ENCODE measurements around the gene DEFB128.
A peak's percentile ranks its signal among the peaks of the same experiment; 100 is the strongest.
"Not testable (repeated sequence)": the region's sequence is repeated elsewhere in the genome, so short reads cannot be mapped to it uniquely, and the experiment has no call there.

The DEFB128 gene

GRCh38 chr20:189611-190010, at the start of gene DEFB128:
DEFB128 (minus strand) TSS chr20:189711; CDS start chr20:189623, 88 bp downstream.
- DNase-seq (ENCODE audit: low spot score): no peak

GRCh38 chr20:237929-238328, 48.4 kb upstream of the DEFB128 start:
- no peak for DNase-seq (ENCODE audit: low spot score)

- no peak for DNase-seq (ENCODE audit: low spot score)
Observed at GRCh38 chr20:237489-237888, 48.0 kb upstream of the DEFB128 start.

- DNase-seq (ENCODE audit: low spot score): no peak
Observed at GRCh38 chr20:235891-236290, 46.4 kb upstream of the DEFB128 start.

GRCh38 chr20:227439-228105, 38.1 kb upstream of the DEFB128 start:
- no peak for DNase-seq (ENCODE audit: low spot score)

GRCh38 chr20:226958-227357, 37.4 kb upstream of the DEFB128 start, which contains the start of gene DEFB129:
DEFB129 (plus strand) TSS chr20:227258; CDS start chr20:227289, 31 bp downstream.
- no peak for DNase-seq (ENCODE audit: low spot score)

GRCh38 chr20:225879-226278, 36.4 kb upstream of the DEFB128 start:
- DNase-seq (ENCODE audit: low spot score): not testable (repeated sequence)

- DNase-seq (ENCODE audit: low spot score): no peak
Observed at GRCh38 chr20:221258-221830, 31.8 kb upstream of the DEFB128 start.

GRCh38 chr20:219290-220115, 30.0 kb upstream of the DEFB128 start:
- DNase-seq (ENCODE audit: low spot score): no peak

- no peak for DNase-seq (ENCODE audit: low spot score)
Observed at GRCh38 chr20:217266-217665, 27.8 kb upstream of the DEFB128 start.

GRCh38 chr20:215796-216195, 26.3 kb upstream of the DEFB128 start:
- no peak for DNase-seq (ENCODE audit: low spot score)

- no peak for DNase-seq (ENCODE audit: low spot score)
Observed at GRCh38 chr20:214383-214782, 24.9 kb upstream of the DEFB128 start.

- DNase-seq (ENCODE audit: low spot score): no peak
Observed at GRCh38 chr20:210809-211502, 21.4 kb upstream of the DEFB128 start.

GRCh38 chr20:208942-209566, 19.5 kb upstream of the DEFB128 start:
- peak; percentile 63 for DNase-seq (ENCODE audit: low spot score)

- DNase-seq (ENCODE audit: low spot score): not testable (repeated sequence)
Observed at GRCh38 chr20:203630-204029, 14.1 kb upstream of the DEFB128 start.

GRCh38 chr20:199996-200395, 10.5 kb upstream of the DEFB128 start:
- no peak for DNase-seq (ENCODE audit: low spot score)

GRCh38 chr20:198225-198624, 8.7 kb upstream of the DEFB128 start:
- DNase-seq (ENCODE audit: low spot score): no peak

- no peak for DNase-seq (ENCODE audit: low spot score)
Observed at GRCh38 chr20:187733-188132, 1.8 kb downstream of the DEFB128 start.

GRCh38 chr20:184288-184687, 5.2 kb downstream of the DEFB128 start:
- DNase-seq (ENCODE audit: low spot score): no peak

- no peak for DNase-seq (ENCODE audit: low spot score)
Observed at GRCh38 chr20:168876-169275, 20.6 kb downstream of the DEFB128 start.

GRCh38 chr20:164618-165017, 24.9 kb downstream of the DEFB128 start:
- DNase-seq (ENCODE audit: low spot score): no peak

GRCh38 chr20:157154-157553, 32.4 kb downstream of the DEFB128 start, which contains the start of gene DEFB127:
DEFB127 (plus strand) TSS chr20:157454; CDS start chr20:157545, 91 bp downstream.
- no peak for DNase-seq (ENCODE audit: low spot score)
